HG02623 (cell line): ENCODE results near the gene TAF1B.
"Not testable (repeated sequence)": the region's sequence is repeated elsewhere in the genome, so short reads cannot be mapped to it uniquely, and the experiment has no call there.

Experiments used
- ATAC-seq: cut with Tn5 transposase; IDR thresholded peaks from one replicate; pipeline ENCODE4 v1.9.1; 2021; ENCODE audit warnings: moderate library complexity; ENCODE audit not compliant: unreplicated experiment

TAF1B gene

DNA sequence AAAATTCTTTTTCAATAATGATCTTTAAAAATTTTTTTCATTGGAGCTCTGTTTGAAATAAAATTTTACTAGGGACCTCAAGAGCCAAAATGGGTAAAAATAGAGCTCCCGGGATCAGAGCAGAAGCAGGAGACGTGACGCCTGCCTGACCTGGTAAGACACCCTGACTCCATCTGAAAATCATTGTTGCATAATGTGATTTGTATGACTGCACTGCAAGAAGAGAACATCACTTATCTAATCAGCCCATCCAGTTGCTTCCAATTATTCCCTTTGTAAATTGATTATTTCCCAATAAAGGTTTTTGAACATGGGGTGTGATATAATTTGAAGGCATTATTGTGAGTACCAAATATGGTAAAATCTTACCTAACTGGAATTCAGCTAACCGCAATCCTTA lies 17.1 kb upstream of the TAF1B start:
- no peak for ATAC-seq

- ATAC-seq: no peak
These were observed 12.4 kb upstream of the TAF1B start for GRCh38 chr2:9830685-9831410.

DNA sequence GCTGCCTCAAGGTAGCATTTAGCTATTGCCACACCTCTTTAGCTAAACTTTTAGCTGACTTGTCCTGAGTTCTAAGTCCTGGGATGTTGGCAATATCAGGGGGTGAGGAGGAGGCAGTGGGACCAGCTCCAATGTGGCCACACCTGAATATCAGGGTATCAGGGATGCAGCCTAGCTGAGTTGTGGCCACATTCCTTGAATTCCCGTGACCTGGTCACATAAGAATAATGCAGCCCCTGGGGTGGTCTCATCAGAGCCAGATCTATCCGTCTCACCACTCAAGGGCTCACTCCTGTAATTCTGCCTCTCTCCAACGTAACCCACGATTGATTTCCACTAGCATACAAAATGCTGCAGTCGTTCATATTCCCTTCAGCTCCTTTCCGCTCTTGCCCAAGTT lies 11.6 kb upstream of the TAF1B start:
- no peak for ATAC-seq

GRCh38 chr2:9832586-9832985 lies 10.7 kb upstream of the TAF1B start:
- no peak for ATAC-seq

GRCh38 chr2:9835068-9835467 lies 8.2 kb upstream of the TAF1B start:
- not testable (repeated sequence) for ATAC-seq

- ATAC-seq: no peak
These were observed 7.2 kb upstream of the TAF1B start for GRCh38 chr2:9836074-9836473.

DNA sequence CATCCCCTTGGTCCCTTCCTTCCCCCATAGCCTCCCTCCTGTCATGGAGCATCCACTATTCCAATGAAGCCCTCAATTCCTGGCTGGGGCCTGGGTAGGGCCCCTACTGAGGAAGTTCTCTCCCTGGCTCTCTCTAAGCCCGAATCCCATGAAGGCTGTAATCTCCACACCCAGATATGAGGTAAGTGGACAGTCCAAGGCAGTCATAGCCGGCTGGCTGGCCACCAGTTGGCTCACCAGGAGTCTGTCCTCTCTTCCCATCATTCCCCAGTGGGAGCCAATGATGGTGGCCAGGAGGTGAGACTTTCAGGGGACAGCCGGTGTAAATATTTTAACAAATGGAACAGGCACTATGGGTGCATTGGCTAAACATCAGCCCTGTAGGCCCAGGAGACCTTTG lies 6.8 kb upstream of the TAF1B start:
- no peak for ATAC-seq

GRCh38 chr2:9837451-9837850 lies 5.8 kb upstream of the TAF1B start:
- no peak for ATAC-seq

GRCh38 chr2:9838391-9838790 lies 4.9 kb upstream of the TAF1B start:
- ATAC-seq: no peak

- no peak for ATAC-seq
These were observed 616 bp upstream of the TAF1B start for GRCh38 chr2:9842487-9843228.

DNA sequence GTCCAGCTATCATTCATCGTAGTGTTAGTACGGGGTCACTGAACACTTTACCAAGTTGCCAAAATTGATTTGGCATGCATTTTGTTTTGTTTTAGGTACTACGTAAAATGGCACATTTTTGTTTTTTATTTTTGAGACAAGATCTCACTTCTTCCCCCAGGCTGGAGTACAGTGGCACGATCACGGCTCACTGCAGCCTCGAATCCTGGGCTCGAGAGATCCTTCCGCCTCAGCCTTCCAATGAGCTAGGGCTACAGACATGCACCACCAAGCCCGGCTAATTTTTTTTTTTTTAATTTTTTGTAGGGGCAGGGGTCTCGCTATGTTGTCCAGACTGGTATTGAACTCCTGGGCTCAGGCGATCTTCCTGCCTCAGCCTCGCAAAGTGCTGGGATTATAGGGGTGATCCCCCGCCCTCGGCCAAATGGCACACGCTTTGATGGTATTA lies 786 bp downstream of the TAF1B start:
- ATAC-seq: no peak

DNA sequence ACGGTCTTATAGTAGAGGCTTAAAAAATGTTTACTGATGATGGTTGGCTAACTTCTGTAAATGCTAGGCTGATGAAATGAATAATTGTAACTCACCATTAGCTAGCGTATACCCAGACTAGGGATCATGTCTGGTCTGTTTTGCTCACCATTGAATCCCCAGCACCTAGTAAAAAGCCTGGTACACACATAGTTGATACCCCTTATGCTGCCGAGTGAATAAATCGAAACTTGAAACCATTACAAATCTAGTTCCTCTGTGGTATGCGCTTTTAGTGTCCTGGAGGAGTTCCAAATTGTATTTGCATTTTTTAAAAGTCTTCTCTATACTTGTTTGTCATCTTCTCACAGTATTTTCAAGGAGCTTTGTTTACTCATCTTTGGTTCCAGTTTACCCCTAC lies 1.3 kb downstream of the TAF1B start:
- no peak for ATAC-seq

DNA sequence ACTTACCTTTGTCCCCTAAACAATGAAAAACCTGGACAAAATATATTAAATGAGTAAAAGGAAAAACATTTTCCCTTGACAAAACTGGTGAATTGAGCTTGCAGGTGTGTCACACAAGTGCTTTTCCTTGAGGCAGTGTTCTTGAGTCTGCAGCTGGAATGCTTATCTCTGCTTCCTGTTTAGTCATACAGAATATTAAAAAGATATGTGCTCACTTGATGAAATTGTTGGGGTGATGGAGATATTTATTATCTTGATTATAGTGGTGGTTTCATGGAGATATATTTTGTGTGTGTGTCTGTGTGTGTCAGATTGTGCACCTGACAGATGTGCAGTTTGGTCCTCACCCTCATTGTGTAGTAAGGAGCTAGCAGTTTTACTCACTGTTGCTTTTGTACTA lies 3.3 kb downstream of the TAF1B start:
- ATAC-seq: no peak

GRCh38 chr2:9847140-9847539 lies 3.9 kb downstream of the TAF1B start:
- no peak for ATAC-seq

DNA sequence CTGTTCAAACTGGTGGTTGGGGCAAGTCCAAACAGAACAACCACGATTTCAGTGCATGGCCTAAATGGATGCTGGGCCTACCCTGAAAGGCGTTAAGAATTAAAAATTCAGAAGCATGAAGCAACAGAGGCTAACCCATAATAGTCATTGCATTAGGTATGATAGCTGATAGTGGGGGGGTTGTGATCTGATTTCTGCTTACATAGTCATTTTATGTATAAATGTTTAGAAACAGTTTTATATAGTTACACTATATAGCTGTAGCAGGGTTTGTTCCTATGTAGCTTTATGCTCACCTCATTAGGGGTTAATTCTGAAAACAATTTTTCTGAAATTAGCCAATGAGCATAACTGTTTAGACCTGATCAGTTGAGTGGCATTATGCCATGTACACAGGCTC lies 9.6 kb downstream of the TAF1B start:
- no peak for ATAC-seq

DNA sequence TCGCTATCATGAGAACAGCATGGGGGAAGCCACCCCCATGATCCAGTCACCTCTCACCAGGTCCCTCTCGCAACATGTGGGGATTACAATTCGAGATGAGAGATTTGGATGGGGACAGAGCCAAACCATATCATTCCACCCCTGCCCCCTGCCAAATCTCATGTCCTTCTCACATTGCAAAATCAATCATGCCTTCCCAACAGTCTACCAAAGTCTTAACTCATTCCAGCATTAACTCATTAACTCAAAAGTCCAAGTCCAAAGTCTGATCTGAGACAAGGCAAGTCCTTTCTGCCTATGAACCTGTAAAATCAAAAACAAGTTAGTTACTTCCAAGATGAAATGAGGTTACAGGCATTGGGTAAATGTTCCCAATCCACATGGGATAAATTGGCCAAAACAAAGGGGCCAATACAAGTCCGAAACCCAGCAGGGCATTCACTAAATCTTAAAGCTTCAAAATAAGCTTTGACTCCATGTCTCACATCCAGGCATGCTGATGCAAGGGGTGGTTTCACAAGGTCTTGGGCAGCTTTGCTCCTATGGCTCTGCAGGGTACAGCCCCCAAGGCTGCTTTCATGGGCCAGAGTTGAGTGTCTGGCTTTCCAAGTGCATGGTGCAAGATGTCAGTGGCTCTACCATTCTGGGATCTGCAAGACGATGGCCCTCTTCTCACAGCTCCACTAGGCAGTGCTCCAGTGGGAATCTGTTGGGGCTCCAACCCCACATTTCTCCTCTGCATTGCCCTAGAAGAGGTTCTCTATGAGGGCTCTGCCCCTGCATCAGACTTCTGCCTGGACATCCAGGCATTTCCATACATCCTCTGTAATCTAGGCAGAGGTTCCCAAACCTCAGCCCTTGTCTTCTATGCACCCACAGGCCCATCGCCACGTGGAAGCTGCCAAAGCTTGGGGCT lies 14.8 kb downstream of the TAF1B start:
- no peak for ATAC-seq

DNA sequence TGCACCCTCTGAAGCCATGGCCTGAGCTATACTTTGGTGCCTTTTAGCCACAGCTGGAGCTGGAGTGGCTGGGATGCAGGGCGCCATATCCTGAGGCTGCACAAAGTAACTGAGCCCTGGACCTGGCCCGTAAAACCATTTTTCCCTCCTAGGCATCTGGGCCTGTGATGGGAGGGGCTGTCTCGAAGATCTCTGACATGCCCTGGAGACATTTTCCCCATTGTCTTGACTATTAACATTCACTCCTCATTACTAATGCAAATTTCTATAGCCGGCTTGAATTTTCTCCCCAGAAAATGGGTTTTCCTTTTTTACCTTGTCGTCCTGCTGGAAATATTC lies 15.4 kb downstream of the TAF1B start:
- no peak for ATAC-seq

GRCh38 chr2:9860922-9861580 lies 17.8 kb downstream of the TAF1B start:
- not testable (repeated sequence) for ATAC-seq

GRCh38 chr2:9867881-9868280 lies 24.6 kb downstream of the TAF1B start:
- ATAC-seq: no peak

DNA sequence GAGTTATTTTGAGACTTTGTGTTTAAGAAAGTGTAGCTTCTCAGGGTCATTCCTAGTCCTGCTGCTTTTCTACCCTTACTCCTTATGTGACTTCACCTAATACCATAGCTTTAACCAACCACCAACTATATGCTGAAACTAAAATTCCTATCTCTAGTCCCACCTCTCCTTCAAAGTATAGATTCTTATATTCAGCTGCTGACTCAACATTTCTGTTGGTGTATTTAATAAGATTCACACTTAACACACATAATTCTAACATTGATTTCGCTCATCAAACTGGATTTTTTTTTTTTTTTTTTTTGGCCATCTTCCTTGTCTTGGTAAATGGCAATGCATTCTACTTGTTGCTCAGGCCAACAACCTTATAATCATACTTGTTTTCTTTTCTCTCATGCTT lies 30.1 kb downstream of the TAF1B start:
- ATAC-seq: no peak

- no peak for ATAC-seq
These were observed 33.8 kb downstream of the TAF1B start for GRCh38 chr2:9877026-9877425.
